RWPE1 (cell line): ENCODE measurements around the gene CALCR.

ENCODE experiments used
- CTCF ChIA-PET: fragments of 350-600 bp; sonication (Branson Sonifier 250); formaldehyde crosslinking; extraction: SDS; loops from one replicate; lab custom pipeline; 2021; lab: Yijun Ruan, JAX
- POLR2A ChIA-PET: fragments of 400-600 bp; formaldehyde crosslinking; extraction: SDS; loops from one replicate; lab custom pipeline; 2020; ENCODE audit warnings: antibody characterized with exemption; ENCODE audit not compliant: low non-redundant PET; lab: Yijun Ruan, JAX
- DNase-seq: peaks from one replicate; pipeline ENCODE4 v3.0.0; 2012; ENCODE audit warnings: low spot score
- H3K27ac ChIP-seq: fragments of 450-650 bp; 2 replicates; pipeline ENCODE4 v1.5.1; 2017
- CTCF ChIP-seq: fragments of 450-650 bp; conservative IDR thresholded peaks from 2 replicates; pipeline ENCODE4 v1.5.1; 2017; ENCODE audit warnings: low read depth, mild to moderate bottlenecking

The CALCR gene

GRCh38 chr7:93426155-93426696, 148.3 kb downstream of the CALCR start:
- ChIA-PET CTCF (interaction anchor here (0.6 kb wide), 1 partner anchor 198 kb away, joined by 3 read pairs; no protein-coding TSS in a partner anchor), POLR2A (no interaction called here)
- DNase-seq = no peak
- no peak for TF ChIP-seq CTCF
- H3K27ac ChIP-seq = no peak overlapping the region

DNA sequence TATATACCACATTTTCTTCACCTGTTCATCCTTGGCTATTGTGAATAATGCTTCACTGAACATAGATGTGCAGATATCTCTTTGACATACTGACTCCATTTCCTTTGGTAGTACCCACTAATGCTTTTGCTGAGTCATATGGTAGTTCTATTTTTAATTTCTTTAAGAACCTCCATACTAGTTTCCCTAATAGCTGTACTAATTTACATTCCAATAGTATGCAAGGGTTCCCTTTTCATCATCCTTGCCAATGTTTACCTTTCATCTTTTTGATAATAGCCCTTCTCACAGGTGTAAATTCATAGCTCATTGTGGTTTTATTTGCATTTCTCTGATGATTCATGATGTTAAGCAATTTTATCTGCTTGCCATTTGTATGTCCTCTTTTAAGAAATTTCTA, 159.9 kb downstream of the CALCR start:
- no peak for DNase-seq
- no peak overlapping the region for H3K27ac ChIP-seq
- CTCF ChIA-PET = interaction anchor here (0.7 kb wide), 1 partner anchor 48 kb away, joined by 3 read pairs; no protein-coding TSS in a partner anchor
- POLR2A ChIA-PET = no interaction called here
- no peak for TF ChIP-seq CTCF

GRCh38 chr7:93409324-93409723, 165.2 kb downstream of the CALCR start:
- TF ChIP-seq CTCF = no peak
- POLR2A ChIA-PET = no interaction called here
- no peak overlapping the region for H3K27ac ChIP-seq
- DNase-seq = no peak
- CTCF ChIA-PET = interaction anchor here (0.6 to 1.3 kb wide), 2 partner anchors 33 to 513 kb away, joined by 3 read pairs; no protein-coding TSS in a partner anchor

DNA sequence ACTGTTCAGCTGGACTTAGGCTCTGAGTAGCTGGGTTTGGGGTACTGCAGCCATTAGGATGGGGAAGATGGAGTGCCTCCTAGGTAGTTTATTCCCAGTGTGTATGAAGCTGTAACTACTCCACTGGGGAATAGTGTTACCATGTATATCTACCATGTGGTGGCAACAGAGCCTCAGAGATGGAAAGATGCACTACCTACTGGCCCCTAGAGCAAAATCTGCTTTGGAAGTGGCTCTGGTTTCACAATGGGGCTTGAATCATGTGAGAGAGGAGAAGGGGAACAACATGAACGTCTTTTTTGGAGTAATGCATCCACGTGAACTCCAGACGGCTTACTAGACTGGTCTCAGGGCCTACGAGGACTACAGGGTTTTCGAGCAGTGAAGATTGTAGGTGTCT, 167.3 kb downstream of the CALCR start:
- DNase-seq = no peak
- TF ChIP-seq CTCF = no peak
- H3K27ac ChIP-seq = no peak overlapping the region
- CTCF ChIA-PET = no interaction called here
- POLR2A ChIA-PET = no interaction called here

GRCh38 chr7:93402944-93403343, 171.6 kb downstream of the CALCR start:
- ChIA-PET CTCF (no interaction called here), POLR2A (no interaction called here)
- DNase-seq = no peak
- TF ChIP-seq CTCF = no peak
- no peak overlapping the region for H3K27ac ChIP-seq

- no peak for TF ChIP-seq CTCF
- H3K27ac ChIP-seq = no peak overlapping the region
- DNase-seq = no peak
- ChIA-PET POLR2A (no interaction called here), CTCF (no interaction called here)
Measured at GRCh38 chr7:93399642-93400041, 174.9 kb downstream of the CALCR start.
